Jurkat, Clone E6-1 (cell line): ENCODE data around the gene OR52E1. TPM values are rescaled to one million over a fixed set of nuclear protein-coding genes. Genes with fewer than 3 reads are reported as not detected.
"Not testable (repeated sequence)": the region's sequence is repeated elsewhere in the genome, so short reads cannot be mapped to it uniquely, and the experiment has no call there.

ENCODE experiments used
- DNase-seq: peaks from one replicate; pipeline ENCODE4 v3.0.0-alpha.2; 2011; ENCODE audit warnings: low read depth, low spot score
- H3K4me3 ChIP-seq: 2 replicates; pipeline ENCODE4 v1.5.1; 2011; ENCODE audit warnings: mild to moderate bottlenecking, low read length, control low read depth, moderate library complexity
- polyA plus RNA-seq: library from polyadenylated mRNA; unstranded; fragments of >200 nt; gene quantifications from one replicate; pipeline ENCODE4 v1.2.1, GENCODE V29; 2012; ENCODE audit warnings: missing spikeins; ENCODE audit not compliant: insufficient read length, insufficient read depth

OR52E1 gene
- not detected for polyA plus RNA-seq

- DNase-seq, result no peak
- H3K4me3 ChIP-seq, result no peak within 1 kb of the TSS
Measured at GRCh38 chr11:5069272-5069671, at the start of gene OR52E1. Gene OR52E1, plus strand, starts transcription at chr11:5069572.

- DNase-seq, result no peak
- no peak overlapping the region for H3K4me3 ChIP-seq
Measured at GRCh38 chr11:5021996-5022395, 47.4 kb upstream of the OR52E1 start.

GRCh38 chr11:5036669-5037068, 32.7 kb upstream of the OR52E1 start:
- no peak for DNase-seq
- H3K4me3 ChIP-seq, result no peak overlapping the region

- no peak overlapping the region for H3K4me3 ChIP-seq
- DNase-seq, result no peak
Measured at GRCh38 chr11:5037926-5038325, 31.4 kb upstream of the OR52E1 start.

GRCh38 chr11:5038341-5038740, 31.0 kb upstream of the OR52E1 start:
- DNase-seq, result no peak
- no peak overlapping the region for H3K4me3 ChIP-seq

- H3K4me3 ChIP-seq, result no peak overlapping the region
- no peak for DNase-seq
Measured at GRCh38 chr11:5040876-5041275, 28.5 kb upstream of the OR52E1 start.

- H3K4me3 ChIP-seq, result no peak overlapping the region
- no peak for DNase-seq
Measured at GRCh38 chr11:5042091-5042490, 27.3 kb upstream of the OR52E1 start.

GRCh38 chr11:5043380-5043779, 26.0 kb upstream of the OR52E1 start:
- H3K4me3 ChIP-seq, result no peak overlapping the region

GRCh38 chr11:5046226-5046625, 23.1 kb upstream of the OR52E1 start, which contains the start of gene OR52J3:
Gene OR52J3, plus strand, starts transcription at chr11:5046526. Its CDS starts 0 bp downstream, at chr11:5046526.
- H3K4me3 ChIP-seq, result no peak within 1 kb of the TSS

More at GRCh38 chr11:5043380-5043779, 26.0 kb upstream of the OR52E1 start:
- DNase-seq, result no peak

GRCh38 chr11:5046754-5047330, 22.5 kb upstream of the OR52E1 start:
- H3K4me3 ChIP-seq, result no peak overlapping the region
- DNase-seq, result no peak

More at GRCh38 chr11:5046226-5046625, 23.1 kb upstream of the OR52E1 start, which contains the start of gene OR52J3:
- no peak for DNase-seq

- DNase-seq, result not testable (repeated sequence)
Measured at GRCh38 chr11:5058679-5059078, 10.7 kb upstream of the OR52E1 start.

GRCh38 chr11:5059391-5059790, 10.0 kb upstream of the OR52E1 start, which contains the start of gene OR52E2:
Gene OR52E2, minus strand, starts transcription at chr11:5059627. Its CDS starts 0 bp downstream, at chr11:5059627.
- no peak within 1 kb of the TSS for H3K4me3 ChIP-seq
- no peak for DNase-seq

More at GRCh38 chr11:5058679-5059078, 10.7 kb upstream of the OR52E1 start:
- H3K4me3 ChIP-seq, result not testable (repeated sequence)

- DNase-seq, result no peak
- no peak overlapping the region for H3K4me3 ChIP-seq
Measured at GRCh38 chr11:5065027-5065426, 4.3 kb upstream of the OR52E1 start.

GRCh38 chr11:5071799-5072198, 2.4 kb downstream of the OR52E1 start:
- no peak for DNase-seq

GRCh38 chr11:5081405-5081804, 12.0 kb downstream of the OR52E1 start:
- H3K4me3 ChIP-seq, result no peak overlapping the region
- no peak for DNase-seq

More at GRCh38 chr11:5071799-5072198, 2.4 kb downstream of the OR52E1 start:
- no peak overlapping the region for H3K4me3 ChIP-seq

GRCh38 chr11:5083602-5084001, 14.2 kb downstream of the OR52E1 start:
- no peak for DNase-seq
- H3K4me3 ChIP-seq, result no peak overlapping the region

GRCh38 chr11:5088556-5088955, 19.2 kb downstream of the OR52E1 start:
- no peak overlapping the region for H3K4me3 ChIP-seq
- no peak for DNase-seq

- no peak for DNase-seq
- no peak overlapping the region for H3K4me3 ChIP-seq
Measured at GRCh38 chr11:5090668-5091067, 21.3 kb downstream of the OR52E1 start.

GRCh38 chr11:5092821-5093585, 23.6 kb downstream of the OR52E1 start:
- DNase-seq, result no peak
- H3K4me3 ChIP-seq, result no peak overlapping the region

GRCh38 chr11:5096011-5096410, 26.6 kb downstream of the OR52E1 start:
- no peak overlapping the region for H3K4me3 ChIP-seq
- DNase-seq, result no peak
